Adrenal gland (tissue), 5 donors: ENCODE data around the gene TSLP.

Experiments used
- POLR2A ChIP-seq, 2 donors: fragments of 450-650 bp; IDR thresholded peaks; one replicate each; pipeline ENCODE4 v1.6.1; 2017; ENCODE audit warnings: antibody characterized with exemption in 2 of 2, mild to moderate bottlenecking in 2 of 2, moderate library complexity in 1 of 2
- TF ChIP-seq, protein P1 (sequence below), 6 experiments: fragments of 450-650 bp in 4 of 6; fragments of 200-600 bp in 2 of 6; sonication (generic) in 1 of 6; IDR thresholded peaks; 1 replicate in 5 of 6; 2 replicates in 1 of 6; pipeline versions ENCODE4 v1.5.1 to v1.8.0; 2016 to 2021; ENCODE audit warnings: antibody characterized with exemption in 6 of 6, mild to moderate bottlenecking in 2 of 6, moderate library complexity in 1 of 6
- donor health status: DM: no; HTN: no; CAD: no.

DNA sequence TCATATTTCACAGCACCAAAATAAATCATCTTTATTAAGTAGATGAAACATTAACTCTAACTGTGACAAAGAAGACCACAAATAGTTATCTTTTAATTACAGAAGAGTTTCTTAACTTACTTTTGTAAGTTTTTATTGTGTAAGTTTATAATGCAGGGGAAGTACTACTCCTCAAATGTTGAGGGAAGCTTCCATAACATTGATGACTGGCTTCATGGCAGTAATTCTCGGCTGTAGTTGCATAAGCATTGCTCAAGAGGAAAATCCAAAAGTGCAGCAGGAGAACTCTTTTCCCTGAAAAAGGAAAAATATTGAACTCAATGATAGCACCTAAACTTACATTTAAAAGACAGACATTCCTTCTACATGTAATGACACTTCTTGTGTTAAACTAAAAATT is 4.6 kb downstream of the TSLP start:
- TF ChIP-seq POLR2A (IDR thresholded peaks at IDR 0.05) = no peak
- TF ChIP-seq, protein P1, sequence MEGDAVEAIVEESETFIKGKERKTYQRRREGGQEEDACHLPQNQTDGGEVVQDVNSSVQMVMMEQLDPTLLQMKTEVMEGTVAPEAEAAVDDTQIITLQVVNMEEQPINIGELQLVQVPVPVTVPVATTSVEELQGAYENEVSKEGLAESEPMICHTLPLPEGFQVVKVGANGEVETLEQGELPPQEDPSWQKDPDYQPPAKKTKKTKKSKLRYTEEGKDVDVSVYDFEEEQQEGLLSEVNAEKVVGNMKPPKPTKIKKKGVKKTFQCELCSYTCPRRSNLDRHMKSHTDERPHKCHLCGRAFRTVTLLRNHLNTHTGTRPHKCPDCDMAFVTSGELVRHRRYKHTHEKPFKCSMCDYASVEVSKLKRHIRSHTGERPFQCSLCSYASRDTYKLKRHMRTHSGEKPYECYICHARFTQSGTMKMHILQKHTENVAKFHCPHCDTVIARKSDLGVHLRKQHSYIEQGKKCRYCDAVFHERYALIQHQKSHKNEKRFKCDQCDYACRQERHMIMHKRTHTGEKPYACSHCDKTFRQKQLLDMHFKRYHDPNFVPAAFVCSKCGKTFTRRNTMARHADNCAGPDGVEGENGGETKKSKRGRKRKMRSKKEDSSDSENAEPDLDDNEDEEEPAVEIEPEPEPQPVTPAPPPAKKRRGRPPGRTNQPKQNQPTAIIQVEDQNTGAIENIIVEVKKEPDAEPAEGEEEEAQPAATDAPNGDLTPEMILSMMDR (IDR thresholded peaks at IDR 0.05) = no peak
